Spinal cord (tissue), 10 donors: Measurements from ENCODE around the gene DUSP6. TPM values are rescaled to one million over a fixed set of nuclear protein-coding genes. Genes with fewer than 3 reads are reported as not detected.

ENCODE experiments used
- DNase-seq, 6 donors: peaks; one replicate each; pipeline versions ENCODE4 v3.0.0 to v3.0.0-alpha.2; 2013 to 2015; ENCODE audit warnings: low spot score in 6 of 6, low read depth in 4 of 6
- H3K27ac ChIP-seq: one replicate; pipeline ENCODE4 v1.5.1; 2013; ENCODE audit warnings: low read depth, low read length, control low read depth
- H3K27me3 ChIP-seq: one replicate; pipeline ENCODE4 v1.6.1; 2013; ENCODE audit warnings: low read length; ENCODE audit not compliant: control insufficient read depth, insufficient read depth
- H3K36me3 ChIP-seq: one replicate; pipeline ENCODE4 v1.6.1; 2013; ENCODE audit warnings: low read length; ENCODE audit not compliant: control insufficient read depth, insufficient read depth
- H3K4me1 ChIP-seq: one replicate; pipeline ENCODE4 v1.6.1; 2013; ENCODE audit warnings: low read length; ENCODE audit not compliant: control insufficient read depth, insufficient read depth
- H3K4me3 ChIP-seq: one replicate; pipeline ENCODE4 v1.5.1; 2013; ENCODE audit warnings: low read depth, low read length, control low read depth
- H3K9me3 ChIP-seq: one replicate; pipeline ENCODE4 v1.6.1; 2013; ENCODE audit warnings: low read length; ENCODE audit not compliant: control insufficient read depth, insufficient read depth
- WGBS: methylation state at CpG from one replicate; pipeline ENCODE4 v1.1.5; 2013; ENCODE audit warnings: missing lambda C conversion rate; ENCODE audit not compliant: insufficient coverage; 5-methylcytosine and 5-hydroxymethylcytosine counted together
- polyA plus RNA-seq, 2 donors: library from polyadenylated mRNA; unstranded; fragments of 120-200 nt; gene quantifications; one replicate each; pipeline ENCODE4 v1.2.1, GENCODE V29; 2013; ENCODE audit not compliant: insufficient read length in 2 of 2
- small RNA-seq: library from RNA; depleted of rRNA; stranded (forward); fragments of <200 nt; gene quantifications from one replicate; pipeline ENCODE3, GENCODE V24; 2014; ENCODE audit warnings: low replicate concordance
- total RNA-seq, 2 donors: library from RNA; depleted of rRNA in 1 of 2; stranded (reverse); fragments of 120-200 nt in 1 of 2; fragments of >200 nt in 1 of 2; gene quantifications; one replicate each; pipeline versions ENCODE4 v1.2.3 to v1.2.4, GENCODE V29; 2013 to 2014
- donor health status: healthy.

Gene DUSP6
- total and polyA plus RNA-seq, 4 donors, result 39.4 to 84.3 (median 50.2) TPM

- Histone ChIP-seq H3K9me3 (no peaks in the 10 kb centered on the region), H3K27ac (no peak overlapping the region), H3K4me1 (no peaks in the 10 kb centered on the region), H3K27me3 (no peaks in the 10 kb centered on the region), H3K4me3 (no peak overlapping the region), H3K36me3 (no peaks in the 10 kb centered on the region)
- 100% methylated on average over 4 of the region's 9 CpGs for WGBS
- no peak for DNase-seq
Observed at GRCh38 chr12:89307474-89308253, 44.6 kb downstream of the DUSP6 start.

- Histone ChIP-seq H3K27ac (no peak overlapping the region), H3K4me3 (no peak overlapping the region), H3K36me3 (no peaks in the 10 kb centered on the region), H3K4me1 (no peaks in the 10 kb centered on the region), H3K9me3 (no peaks in the 10 kb centered on the region), H3K27me3 (no peaks in the 10 kb centered on the region)
- no peak for DNase-seq
- WGBS, result 74% methylated on average over 5 of the region's 5 CpGs
Observed at GRCh38 chr12:89306827-89307473, 45.4 kb downstream of the DUSP6 start.

- no peaks in the 10 kb centered on the region for H3K4me1 ChIP-seq
- no peak for DNase-seq
- H3K27me3 ChIP-seq, result no peaks in the 10 kb centered on the region
- no CpG with 5 or more reads among the region's 1 CpG for WGBS
- H3K27ac ChIP-seq, result no peak overlapping the region
- H3K9me3 ChIP-seq, result no peaks in the 10 kb centered on the region
- H3K4me3 ChIP-seq, result no peak overlapping the region
- H3K36me3 ChIP-seq, result no peaks in the 10 kb centered on the region
Observed at GRCh38 chr12:89305373-89305772, 46.9 kb downstream of the DUSP6 start.

GRCh38 chr12:89299931-89300330, 52.4 kb downstream of the DUSP6 start:
- Histone ChIP-seq H3K27ac (no peak overlapping the region), H3K27me3 (no peaks in the 10 kb centered on the region), H3K36me3 (no peaks in the 10 kb centered on the region), H3K4me1 (no peaks in the 10 kb centered on the region), H3K9me3 (no peaks in the 10 kb centered on the region), H3K4me3 (no peak overlapping the region)
- no CpG with 5 or more reads among the region's 2 CpGs for WGBS
- no peak for DNase-seq

GRCh38 chr12:89299417-89299816, 52.9 kb downstream of the DUSP6 start:
- Histone ChIP-seq H3K36me3 (no peaks in the 10 kb centered on the region), H3K27me3 (no peaks in the 10 kb centered on the region), H3K4me1 (no peaks in the 10 kb centered on the region), H3K4me3 (no peak overlapping the region), H3K27ac (no peak overlapping the region), H3K9me3 (no peaks in the 10 kb centered on the region)
- DNase-seq, result no peak

Small RNA genes lying within 50 kb of the gene (small RNA-seq; reads per million reads assigned to genes)
- not detected for gene MRPS6P4

Other genes starting within 250 kb of the DUSP6 start
- gene GALNT4, start 172.3 kb upstream of the DUSP6 start, total RNA-seq, result 1 to 10 TPM; 5.9 to 6.0 TPM
- gene GALNT4, start 172.3 kb upstream of the DUSP6 start, polyA plus RNA-seq, result 1 to 10 TPM; 1.8 to 4.4 TPM
- 10 to 100 TPM; 27.9 to 56.4 TPM for gene POC1B, start 173.5 kb upstream of the DUSP6 start, total RNA-seq
- gene POC1B, start 173.5 kb upstream of the DUSP6 start, polyA plus RNA-seq, result 10 to 100 TPM; 11.7 to 15.1 TPM